HCT116 (cell line): ENCODE results near the gene LDLRAD4.

ENCODE experiments used
- ATF3 ChIP-seq: IDR thresholded peaks from 2 replicates; pipeline ENCODE4 v1.6.1; 2012
- EGR1 ChIP-seq: IDR thresholded peaks from 2 replicates; pipeline ENCODE4 v1.6.1; 2012; ENCODE audit warnings: low read depth
- EZH2 ChIP-seq: fragments of 200-600 bp; sonication (generic); IDR thresholded peaks from 2 replicates; pipeline ENCODE4 v1.6.1; 2017; ENCODE audit warnings: antibody characterized with exemption, mixed run types
- JUND ChIP-seq: IDR thresholded peaks from 2 replicates; pipeline ENCODE4 v1.6.1; 2012
- POLR2A ChIP-seq: IDR thresholded peaks from 2 replicates; pipeline ENCODE4 v1.7.0; 2011; ENCODE audit warnings: borderline replicate concordance; ENCODE audit not compliant: insufficient read depth, insufficient read length; ENCODE audit errors: extremely low read depth
- POLR2AphosphoS5 ChIP-seq: IDR thresholded peaks from 2 replicates; pipeline ENCODE4 v1.6.1; 2011; ENCODE audit warnings: mild to moderate bottlenecking, low read depth, low read length, moderate library complexity
- RAD21 ChIP-seq: IDR thresholded peaks from 2 replicates; pipeline ENCODE4 v1.6.1; 2012; ENCODE audit warnings: low read depth, mild to moderate bottlenecking
- ZBTB33 ChIP-seq: IDR thresholded peaks from 2 replicates; pipeline ENCODE4 v1.6.1; 2011; ENCODE audit warnings: mild to moderate bottlenecking, low read length, moderate library complexity; ENCODE audit not compliant: insufficient replicate concordance; ENCODE audit errors: extremely low read depth
- ZNF274 ChIP-seq: fragments of 200-500 bp; sonication (Bioruptor generic); IDR thresholded peaks from 2 replicates; pipeline ENCODE4 v1.6.1; 2014; ENCODE audit warnings: mild to moderate bottlenecking, low read depth, low read length, inconsistent platforms
- TF ChIP-seq, protein P1 (sequence below), 3 experiments: fragments of 200-600 bp in 1 of 3; sonication (generic) in 1 of 3; IDR thresholded peaks in 2 of 3; conservative IDR thresholded peaks in 1 of 3; 2 replicates each; pipeline ENCODE4 v1.5.1; 2012 to 2017; ENCODE audit warnings: low read depth in 2 of 3, low read length in 2 of 3, antibody characterized with exemption in 1 of 3, borderline replicate concordance in 1 of 3, control low read depth in 1 of 3, mild to moderate bottlenecking in 1 of 3, mixed read lengths in 1 of 3, mixed run types in 1 of 3, moderate library complexity in 1 of 3; ENCODE audit not compliant: insufficient read depth in 1 of 3
- TF ChIP-seq, protein P2 (sequence below): IDR thresholded peaks from 2 replicates; pipeline ENCODE4 v1.6.1; 2012

DNA sequence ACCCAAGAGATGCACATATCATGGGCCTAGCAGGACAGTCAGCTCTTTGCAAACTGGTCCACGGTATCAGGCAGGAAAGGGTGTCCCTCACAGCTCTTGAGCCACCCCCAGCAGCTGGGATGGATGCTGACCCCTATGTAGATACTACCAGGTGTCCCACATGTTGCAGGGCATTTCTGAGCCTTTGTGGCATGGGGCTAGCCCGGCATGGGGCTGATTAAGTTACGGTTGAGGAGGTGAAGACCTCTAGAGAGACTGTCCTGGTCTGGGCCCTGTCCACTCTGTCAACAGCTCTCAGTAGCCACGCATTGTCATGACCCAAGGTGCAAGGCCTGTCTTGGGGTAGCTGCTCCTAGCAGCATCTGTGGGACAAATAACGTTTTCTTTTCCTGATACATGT, 6.7 kb downstream of the LDLRAD4 start:
- TF ChIP-seq, protein P1, sequence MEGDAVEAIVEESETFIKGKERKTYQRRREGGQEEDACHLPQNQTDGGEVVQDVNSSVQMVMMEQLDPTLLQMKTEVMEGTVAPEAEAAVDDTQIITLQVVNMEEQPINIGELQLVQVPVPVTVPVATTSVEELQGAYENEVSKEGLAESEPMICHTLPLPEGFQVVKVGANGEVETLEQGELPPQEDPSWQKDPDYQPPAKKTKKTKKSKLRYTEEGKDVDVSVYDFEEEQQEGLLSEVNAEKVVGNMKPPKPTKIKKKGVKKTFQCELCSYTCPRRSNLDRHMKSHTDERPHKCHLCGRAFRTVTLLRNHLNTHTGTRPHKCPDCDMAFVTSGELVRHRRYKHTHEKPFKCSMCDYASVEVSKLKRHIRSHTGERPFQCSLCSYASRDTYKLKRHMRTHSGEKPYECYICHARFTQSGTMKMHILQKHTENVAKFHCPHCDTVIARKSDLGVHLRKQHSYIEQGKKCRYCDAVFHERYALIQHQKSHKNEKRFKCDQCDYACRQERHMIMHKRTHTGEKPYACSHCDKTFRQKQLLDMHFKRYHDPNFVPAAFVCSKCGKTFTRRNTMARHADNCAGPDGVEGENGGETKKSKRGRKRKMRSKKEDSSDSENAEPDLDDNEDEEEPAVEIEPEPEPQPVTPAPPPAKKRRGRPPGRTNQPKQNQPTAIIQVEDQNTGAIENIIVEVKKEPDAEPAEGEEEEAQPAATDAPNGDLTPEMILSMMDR (IDR thresholded peaks at IDR 0.05 in 2 of 3, conservative IDR thresholded peaks at IDR 0.05 in 1 of 3; ENCODE audit: borderline replicate concordance in 1 of 3, insufficient read depth in 1 of 3, low read depth in 2 of 3, low read length in 2 of 3) = no peak
- TF ChIP-seq ATF3 (no peak), EZH2 (no peak), POLR2AphosphoS5 (no peak), ZNF274 (no peak), JUND (no peak), POLR2A (no peak), ZBTB33 (no peak), RAD21 (no peak), EGR1 (no peak)
- TF ChIP-seq, protein P2, sequence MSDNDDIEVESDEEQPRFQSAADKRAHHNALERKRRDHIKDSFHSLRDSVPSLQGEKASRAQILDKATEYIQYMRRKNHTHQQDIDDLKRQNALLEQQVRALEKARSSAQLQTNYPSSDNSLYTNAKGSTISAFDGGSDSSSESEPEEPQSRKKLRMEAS = no peak
